ENCODE results near the gene CACNG8.

- TF ChIP-seq, protein P1, sequence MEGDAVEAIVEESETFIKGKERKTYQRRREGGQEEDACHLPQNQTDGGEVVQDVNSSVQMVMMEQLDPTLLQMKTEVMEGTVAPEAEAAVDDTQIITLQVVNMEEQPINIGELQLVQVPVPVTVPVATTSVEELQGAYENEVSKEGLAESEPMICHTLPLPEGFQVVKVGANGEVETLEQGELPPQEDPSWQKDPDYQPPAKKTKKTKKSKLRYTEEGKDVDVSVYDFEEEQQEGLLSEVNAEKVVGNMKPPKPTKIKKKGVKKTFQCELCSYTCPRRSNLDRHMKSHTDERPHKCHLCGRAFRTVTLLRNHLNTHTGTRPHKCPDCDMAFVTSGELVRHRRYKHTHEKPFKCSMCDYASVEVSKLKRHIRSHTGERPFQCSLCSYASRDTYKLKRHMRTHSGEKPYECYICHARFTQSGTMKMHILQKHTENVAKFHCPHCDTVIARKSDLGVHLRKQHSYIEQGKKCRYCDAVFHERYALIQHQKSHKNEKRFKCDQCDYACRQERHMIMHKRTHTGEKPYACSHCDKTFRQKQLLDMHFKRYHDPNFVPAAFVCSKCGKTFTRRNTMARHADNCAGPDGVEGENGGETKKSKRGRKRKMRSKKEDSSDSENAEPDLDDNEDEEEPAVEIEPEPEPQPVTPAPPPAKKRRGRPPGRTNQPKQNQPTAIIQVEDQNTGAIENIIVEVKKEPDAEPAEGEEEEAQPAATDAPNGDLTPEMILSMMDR (optimal IDR thresholded peaks at IDR 0.05 in 1 of 3, IDR thresholded peaks at IDR 0.05 in 1 of 3, conservative IDR thresholded peaks at IDR 0.05 in 1 of 3; ENCODE audit: extremely low read depth in 1 of 3, insufficient read depth in 2 of 3, low read length in 3 of 3), result no peak
- TF ChIP-seq EZH2 (IDR thresholded peaks at IDR 0.05; ENCODE audit: low read length), result no peak
Observed at GRCh38 chr19:54017261-54017660, 54.5 kb downstream of the CACNG8 start.
